ENCODE data around the gene FAAH2.
"Not testable (repeated sequence)": the region's sequence is repeated elsewhere in the genome, so short reads cannot be mapped to it uniquely, and the experiment has no call there.

FAAH2 gene

DNA sequence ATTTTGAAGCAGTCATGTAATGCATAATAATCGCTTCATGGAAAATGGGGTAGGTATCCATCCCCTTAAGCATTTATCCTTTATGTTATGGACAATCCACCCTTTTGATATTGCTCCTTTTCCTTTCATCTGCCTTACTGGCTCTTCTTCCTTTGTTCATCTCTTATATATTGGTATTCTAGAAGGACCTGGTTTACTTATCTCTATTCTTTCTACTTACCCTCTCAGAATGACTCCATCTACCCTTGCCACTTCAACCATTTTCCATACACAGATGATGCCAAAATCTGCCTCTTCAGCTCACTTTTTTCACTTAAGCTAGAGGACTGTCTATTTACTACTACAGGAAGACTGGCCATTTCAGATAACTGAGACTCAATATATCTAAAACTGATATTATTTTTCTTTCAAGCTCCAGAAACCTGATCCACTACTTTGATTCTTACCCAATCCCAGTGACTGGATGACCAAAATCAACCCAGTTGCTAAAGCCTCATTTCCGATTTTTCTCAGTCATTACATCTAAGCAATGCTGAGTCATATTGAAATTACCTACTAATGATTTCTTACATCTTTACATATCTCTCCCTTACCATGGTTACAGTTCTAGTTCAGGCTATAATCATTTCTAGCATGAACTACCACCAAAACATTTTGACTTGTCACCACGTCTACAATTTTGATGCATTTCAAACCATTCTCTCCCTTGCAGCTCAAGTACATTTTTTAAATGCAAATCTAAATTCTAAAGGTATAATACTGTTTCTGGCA, 93.7 kb downstream of the FAAH2 start:
- DNase-seq (ENCODE audit: low spot score) (no peak), FAIRE-seq (no peak)

DNA sequence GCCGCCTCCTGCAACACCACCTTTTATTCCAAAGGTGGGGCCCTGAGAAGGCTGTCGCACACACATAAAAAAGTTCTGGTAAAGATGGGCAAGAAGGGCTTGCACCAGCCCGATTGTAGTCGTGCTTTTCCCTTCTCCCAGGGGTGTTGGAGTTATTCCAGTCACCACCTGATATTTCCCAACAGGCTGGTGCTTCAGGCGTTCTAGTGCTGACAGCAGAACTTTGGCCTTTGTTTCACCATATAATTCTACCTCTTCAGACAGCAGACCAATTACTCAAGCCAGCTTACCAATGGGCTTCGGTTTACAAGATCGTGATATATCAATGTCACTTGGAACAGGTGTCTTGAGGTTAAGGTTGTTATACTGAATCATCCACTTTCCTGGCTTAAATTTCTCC, 107.7 kb downstream of the FAAH2 start:
- not testable (repeated sequence) for DNase-seq (ENCODE audit: low spot score); FAIRE-seq

DNA sequence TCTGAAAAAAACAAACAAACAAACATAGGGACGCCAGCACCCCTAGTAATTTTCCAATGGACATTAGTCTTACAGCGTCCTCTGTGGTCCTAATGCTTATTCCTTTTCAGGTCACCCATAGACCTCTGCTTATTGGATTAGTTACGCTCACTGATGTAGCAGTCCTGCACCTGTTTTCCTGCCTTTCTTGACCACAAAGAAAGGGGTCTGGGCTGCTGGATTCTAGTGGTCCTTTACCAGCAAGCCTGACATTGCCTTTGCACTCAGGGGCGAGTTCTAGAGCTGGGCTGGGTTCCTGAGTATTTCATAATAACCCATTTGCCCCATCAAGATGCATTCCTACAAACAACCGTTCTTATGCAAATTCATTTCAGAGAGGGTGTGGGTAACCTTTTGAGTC, 116.7 kb downstream of the FAAH2 start:
- DNase-seq (ENCODE audit: low spot score); FAIRE-seq: not testable (repeated sequence)

DNA sequence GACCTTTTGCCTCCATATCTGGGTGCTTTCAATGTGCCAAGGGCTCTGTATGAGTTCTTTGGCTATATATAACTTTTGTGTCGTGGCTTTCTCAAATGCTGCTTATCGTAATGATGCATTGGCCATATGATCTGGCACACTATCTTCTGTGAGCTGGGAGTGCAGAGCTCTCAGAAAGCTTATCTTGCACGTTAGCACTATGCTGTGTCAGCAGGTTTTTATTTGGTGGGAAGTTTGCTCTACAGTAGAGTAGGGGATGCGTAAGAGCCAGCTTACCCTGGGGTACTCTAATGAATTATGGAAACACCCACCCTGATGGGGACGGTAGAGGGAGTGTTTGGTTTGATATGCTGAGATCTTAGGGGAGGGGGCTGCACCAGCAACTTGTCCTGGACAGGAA, 119.6 kb downstream of the FAAH2 start:
- FAIRE-seq = no peak
- no peak for DNase-seq (ENCODE audit: low spot score)

DNA sequence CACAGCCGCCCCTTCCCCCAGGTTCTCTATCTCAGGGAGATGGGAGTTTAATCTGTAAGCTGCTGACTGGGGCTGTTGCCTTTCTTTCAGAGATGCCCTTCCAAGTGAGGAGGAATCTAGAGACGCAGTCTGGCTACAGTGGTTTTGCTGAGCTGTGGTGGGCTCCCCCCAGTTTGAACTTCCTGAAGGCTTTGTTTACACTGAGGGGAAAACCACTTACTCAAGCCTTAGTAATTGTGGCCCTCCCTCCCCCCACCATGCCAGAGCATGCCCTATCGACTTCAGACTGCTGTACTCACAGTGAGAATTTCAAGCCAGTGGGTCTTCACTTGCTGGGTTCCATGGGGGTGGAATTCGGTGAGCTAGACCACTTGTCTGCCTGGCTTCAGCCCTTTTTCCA, 131.3 kb downstream of the FAAH2 start:
- DNase-seq (ENCODE audit: low spot score) (no peak), FAIRE-seq (no peak)

DNA sequence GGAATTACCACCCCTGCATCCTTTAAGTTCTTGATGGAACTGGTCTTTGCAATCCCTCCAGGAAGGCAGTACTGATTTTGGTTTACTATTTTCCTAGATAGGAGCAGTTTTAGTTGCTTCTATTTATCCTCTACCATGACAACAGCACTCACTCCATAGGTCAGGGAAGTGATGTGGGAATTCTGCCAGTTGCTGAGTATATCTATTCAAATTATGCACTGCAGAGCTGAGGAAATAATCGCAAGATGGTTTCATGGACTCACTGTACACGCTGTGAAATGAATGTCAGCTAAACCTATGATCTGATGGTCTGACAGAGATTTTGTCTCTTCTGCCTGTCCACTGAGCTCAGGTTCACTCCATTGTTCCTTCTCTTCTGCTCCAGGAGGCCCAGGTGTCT, 135.8 kb downstream of the FAAH2 start:
- FAIRE-seq (no peak), DNase-seq (ENCODE audit: low spot score) (no peak)

DNA sequence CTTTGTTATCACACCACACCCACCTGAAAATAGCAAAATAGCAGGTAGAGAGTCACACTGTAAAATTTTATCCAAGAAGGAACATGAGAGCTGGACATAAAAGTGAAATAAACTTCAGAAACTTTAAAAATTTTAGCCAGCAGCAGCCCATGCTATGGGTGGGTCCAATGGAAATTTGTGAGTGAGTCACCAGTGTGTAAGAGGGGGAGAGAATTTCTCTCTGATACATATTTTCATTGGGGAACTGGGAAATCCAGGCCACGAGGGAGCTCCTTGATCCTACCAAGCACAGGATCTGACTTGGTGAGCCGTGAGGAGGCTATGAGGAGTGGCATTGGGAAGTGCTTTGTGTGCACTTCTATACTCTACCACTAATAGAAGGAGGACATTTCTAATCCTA, 136.3 kb downstream of the FAAH2 start:
- no peak for FAIRE-seq
- DNase-seq (ENCODE audit: low spot score) = no peak

DNA sequence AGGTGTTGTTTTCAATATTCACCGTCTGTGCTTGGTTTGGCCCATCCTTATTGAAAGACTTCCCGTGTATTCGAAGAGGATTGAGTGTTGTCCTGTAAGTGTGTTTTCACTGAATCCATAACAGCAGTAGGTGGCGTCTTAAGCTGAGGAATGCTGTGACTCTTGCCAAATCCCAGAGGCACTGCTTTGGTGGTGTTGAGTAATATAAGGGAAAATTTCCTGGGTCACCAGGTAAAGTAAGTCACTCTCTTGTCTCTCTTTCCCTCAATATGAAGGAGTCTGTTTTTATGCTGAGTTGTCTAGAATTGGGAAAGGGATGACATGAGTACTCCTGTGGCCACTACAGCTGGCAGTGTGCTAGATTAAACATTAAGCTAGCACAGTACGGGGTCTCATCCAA, 158.6 kb downstream of the FAAH2 start:
- DNase-seq (ENCODE audit: low spot score) = no peak
- FAIRE-seq = no peak

DNA sequence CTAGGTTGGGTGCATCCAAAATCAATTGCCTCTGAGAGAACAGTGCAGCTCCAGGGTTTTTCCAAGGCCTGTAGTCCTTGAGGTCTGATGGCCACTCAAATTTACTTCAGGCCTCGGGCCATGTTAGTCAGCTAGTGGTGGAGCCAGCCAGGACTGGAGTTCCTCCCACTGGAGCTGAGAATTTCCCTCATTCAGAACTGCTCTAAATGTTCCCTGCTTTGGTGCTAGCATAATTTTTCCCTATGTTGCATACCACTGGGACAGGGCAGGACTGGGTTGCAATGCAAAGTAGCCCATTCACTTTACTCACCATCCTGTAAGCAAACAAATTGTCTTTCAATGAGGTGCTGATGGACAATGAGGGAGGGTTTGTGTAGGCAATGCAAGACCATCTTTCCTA, 159.3 kb downstream of the FAAH2 start:
- no peak for FAIRE-seq

DNA sequence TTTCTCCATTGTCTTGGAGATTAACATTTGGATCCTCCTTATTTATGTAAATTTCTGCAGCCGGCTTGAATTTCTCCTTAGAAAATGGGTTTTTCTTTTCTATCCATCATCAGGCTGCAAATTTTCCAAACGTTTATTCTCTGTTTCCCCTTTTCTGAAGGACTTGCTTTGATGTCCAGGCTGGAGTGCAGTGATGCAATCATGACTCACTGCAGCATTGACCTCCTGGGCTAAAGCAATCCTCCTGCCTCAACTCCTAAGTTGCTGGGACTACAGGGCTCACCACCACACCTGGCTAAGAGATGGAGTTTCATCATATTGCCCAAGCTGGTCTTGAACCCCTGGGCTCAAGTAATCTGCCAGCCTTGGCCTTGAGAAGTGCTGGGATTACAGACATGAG, 161.3 kb downstream of the FAAH2 start:
- FAIRE-seq (no peak), DNase-seq (ENCODE audit: low spot score) (no peak)

More for the DNA sequence above, 159.3 kb downstream of the FAAH2 start:
- no peak for DNase-seq (ENCODE audit: low spot score)

DNA sequence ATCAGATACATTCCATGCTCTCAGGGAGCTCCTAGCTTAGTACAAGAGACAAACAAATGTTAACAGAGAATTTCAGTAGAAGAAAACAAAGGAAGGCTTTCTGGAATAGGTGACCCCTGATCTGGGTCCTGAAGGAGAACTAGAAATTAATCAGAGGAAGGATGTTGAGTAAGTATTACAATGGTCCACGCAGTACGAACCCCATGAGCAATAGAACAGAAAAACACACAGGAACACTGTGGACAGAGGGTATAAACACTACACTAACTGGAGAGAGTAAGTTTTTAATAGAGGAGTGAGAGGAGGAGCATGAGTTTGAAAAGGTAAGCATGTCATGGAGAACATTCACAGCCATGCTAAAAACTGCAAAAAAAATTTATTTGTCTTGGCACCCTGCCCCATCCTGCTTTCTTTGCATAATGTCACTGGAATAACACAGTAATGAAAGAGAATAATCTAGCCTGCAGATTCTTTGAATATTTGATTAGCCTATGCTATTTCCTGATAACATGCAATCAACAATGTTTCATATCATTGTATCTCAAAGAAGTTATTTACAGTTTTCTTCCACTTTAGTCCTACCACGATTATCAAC, 165.0 kb downstream of the FAAH2 start:
- no peak for DNase-seq (ENCODE audit: low spot score)
- FAIRE-seq = no peak

DNA sequence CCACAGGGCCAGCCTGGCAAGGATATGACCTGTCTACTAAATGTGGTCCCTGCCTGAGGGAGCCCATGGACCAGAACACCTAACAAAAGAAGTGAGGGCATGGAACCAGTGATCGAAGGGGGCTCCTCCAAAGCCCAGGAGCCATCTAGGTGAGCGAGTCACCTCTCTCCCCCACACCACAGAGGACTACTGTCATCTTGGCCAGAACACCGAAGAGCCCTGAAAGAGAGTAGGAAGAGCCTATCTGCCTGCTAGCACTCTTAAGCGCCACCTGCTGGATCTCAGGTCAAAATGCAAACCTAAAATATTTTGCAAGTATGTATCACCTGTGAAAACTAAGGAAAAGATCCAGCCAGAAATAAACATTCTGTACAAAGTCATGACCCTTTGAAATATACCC, 167.4 kb downstream of the FAAH2 start:
- DNase-seq (ENCODE audit: low spot score) = peak; percentile 15
- FAIRE-seq = no peak

DNA sequence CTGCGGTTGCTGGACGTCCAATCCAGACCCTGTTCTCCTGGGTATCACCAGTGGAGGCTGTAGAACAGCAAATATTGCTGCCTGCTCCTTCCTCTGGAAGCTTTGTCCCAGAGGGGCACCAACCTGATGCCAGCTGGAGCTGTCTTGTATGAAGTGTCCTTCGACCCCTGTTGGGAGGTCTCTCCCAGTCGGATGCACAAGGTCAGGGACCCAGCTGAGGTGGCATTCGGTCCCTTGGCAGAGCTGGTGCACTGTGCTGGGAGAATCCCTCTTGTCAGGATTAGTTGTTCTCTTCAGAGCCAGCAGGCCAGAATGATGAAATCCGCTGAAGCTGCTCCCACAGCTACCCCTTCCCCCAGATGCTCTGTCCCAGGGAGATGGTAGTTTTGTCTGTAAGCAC, 195.0 kb downstream of the FAAH2 start:
- no peak for FAIRE-seq
- no peak for DNase-seq (ENCODE audit: low spot score)

DNA sequence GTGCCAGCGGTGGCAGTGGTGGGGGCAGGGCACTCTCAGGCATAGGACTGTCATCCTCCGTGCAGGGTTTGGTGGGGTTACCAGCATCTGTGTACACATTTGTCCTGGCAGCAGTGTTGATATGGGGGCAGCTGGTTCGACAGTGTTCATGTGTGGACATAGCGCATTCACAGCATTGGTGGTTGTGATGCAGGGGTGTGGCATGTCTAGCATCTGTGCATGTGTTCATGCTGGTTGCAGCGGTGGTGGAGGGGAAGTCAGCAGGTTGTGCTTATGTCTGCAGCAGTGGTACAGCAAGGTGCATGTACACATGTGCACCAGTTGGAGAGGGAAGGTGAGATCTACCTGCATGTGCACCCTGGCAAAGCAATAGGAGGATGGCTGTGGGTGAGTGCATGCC, 230.0 kb downstream of the FAAH2 start:
- DNase-seq (ENCODE audit: low spot score) (no peak), FAIRE-seq (no peak)

DNA sequence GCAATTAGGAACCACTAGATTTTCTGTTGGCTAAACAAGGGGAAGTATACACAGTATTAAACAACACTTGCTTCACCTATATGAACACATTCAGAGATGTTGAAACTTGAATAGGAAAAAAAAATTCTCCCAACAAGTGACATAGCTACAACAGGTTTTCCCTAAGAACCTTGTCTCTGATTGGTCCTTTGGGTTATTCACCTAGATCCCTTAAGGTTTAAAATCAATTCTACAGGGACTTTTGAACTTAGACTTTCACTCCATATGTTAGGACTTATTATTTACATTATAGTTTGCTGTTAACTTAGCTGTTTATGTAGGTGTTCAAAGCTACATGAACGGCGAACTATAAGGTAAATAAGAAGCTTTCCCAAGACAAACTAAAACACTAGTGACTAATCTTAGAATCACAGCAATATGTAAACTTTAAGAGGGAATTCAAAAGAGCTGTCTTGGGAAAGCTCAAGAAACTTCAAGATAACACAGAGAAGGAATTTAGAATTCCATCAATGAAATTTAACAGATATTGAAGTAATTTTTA, 233.1 kb downstream of the FAAH2 start:
- FAIRE-seq (no peak), DNase-seq (ENCODE audit: low spot score) (no peak)

DNA sequence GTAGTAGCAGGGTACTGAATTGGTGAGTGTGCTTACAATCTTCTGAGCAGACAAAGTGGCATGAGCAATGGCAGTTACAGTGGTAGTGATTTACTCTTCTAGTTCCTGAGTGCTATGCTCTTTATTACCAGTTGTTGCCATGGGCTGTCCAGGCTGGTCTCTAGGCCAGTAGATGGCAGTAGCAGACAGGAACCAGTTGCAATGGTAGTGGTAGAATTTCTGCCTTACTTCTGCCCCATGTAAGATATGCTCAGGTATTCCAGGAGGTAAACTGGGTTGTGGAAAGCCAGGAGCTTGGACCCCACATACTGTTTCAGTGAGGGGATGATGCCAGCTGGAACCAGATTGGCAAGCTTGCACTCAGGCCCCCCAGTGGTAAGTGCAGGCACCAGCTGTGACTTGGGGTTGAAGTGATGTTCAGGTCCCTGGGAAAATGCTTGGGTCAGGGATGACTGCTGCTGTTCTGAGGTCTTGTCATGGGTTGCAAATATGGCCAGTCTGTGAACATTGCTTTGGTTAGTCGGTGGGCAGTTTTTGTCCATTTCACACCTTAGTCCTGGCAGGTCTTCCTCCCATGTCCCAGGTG, 242.3 kb downstream of the FAAH2 start:
- DNase-seq (ENCODE audit: low spot score) (no peak), FAIRE-seq (no peak)
